ENCODE measurements around the gene SUCLG2.
"Not testable (repeated sequence)": the region's sequence is repeated elsewhere in the genome, so short reads cannot be mapped to it uniquely, and the experiment has no call there.

DNA sequence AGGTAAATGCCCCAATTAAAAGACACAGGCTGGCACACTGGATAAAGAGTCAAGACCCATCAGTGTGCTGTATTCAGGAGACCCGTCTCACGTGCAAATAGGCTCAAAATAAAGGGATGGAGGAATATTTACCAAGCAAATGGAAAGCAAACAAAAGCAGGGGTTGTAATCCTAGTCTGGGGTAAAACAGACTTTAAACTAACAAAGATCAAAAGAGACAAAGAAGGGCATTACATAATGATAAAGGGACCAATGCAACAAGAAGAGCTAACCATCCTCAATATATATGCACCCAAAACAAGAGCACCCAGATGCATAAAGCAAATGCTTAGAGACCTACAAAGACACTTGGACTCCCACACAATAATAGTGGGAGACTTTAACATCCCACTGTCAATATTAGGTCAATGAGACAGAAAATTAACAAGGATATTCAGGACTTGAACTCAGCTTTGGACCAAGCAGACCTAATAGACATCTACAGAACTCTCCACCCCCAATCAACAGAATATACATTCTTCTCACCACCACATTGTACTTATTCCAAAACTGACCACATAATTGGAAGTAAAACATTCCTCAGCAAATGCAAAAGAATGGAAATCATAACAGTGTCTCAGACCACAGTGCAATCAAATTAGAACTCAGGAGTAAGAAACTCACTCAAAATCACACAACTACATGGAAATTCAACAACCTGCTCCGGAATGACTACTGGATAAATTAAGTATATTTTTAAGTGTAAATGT, 111.7 kb downstream of the SUCLG2 start:
- TF ChIP-seq CTCF, EZH2, EZH2phosphoT487 (IDR thresholded peaks at IDR 0.05): not testable (repeated sequence)
